SK-N-SH (cell line): ENCODE results near the gene PRRC2B. TPM values are rescaled to one million over a fixed set of nuclear protein-coding genes. Genes with fewer than 3 reads are reported as not detected.

Source experiments
- CTCF ChIA-PET: fragments of 300-600, 350-600 bp; formaldehyde crosslinking; extraction: SDS; loops from one replicate; lab custom pipeline; 2021; lab: Yijun Ruan, JAX
- POLR2A ChIA-PET: fragments of 350-600 bp; sonication (Branson Sonifier 250); formaldehyde crosslinking; extraction: SDS; loops from one replicate; lab custom pipeline; 2020; ENCODE audit warnings: antibody characterized with exemption, inconsistent platforms; lab: Yijun Ruan, JAX
- DNase-seq: peaks from one replicate; pipeline ENCODE4 v3.0.0; 2012
- H2AFZ ChIP-seq: fragments of 200-600 bp; sonication (generic); 2 replicates; pipeline ENCODE4 v1.8.1; 2016; ENCODE audit warnings: antibody characterized with exemption, mild to moderate bottlenecking, low read depth
- H3F3A ChIP-seq: fragments of 200-600 bp; sonication (generic); replicated peaks from 2 replicates; pipeline ENCODE3; 2016; ENCODE audit warnings: antibody characterized with exemption, mild to moderate bottlenecking; ENCODE audit not compliant: insufficient read depth
- H3K27ac ChIP-seq, 2 experiments: fragments of 200-500 bp in 1 of 2; fragments of 200-600 bp in 1 of 2; sonication (Bioruptor generic) in 1 of 2; sonication (generic), shearing (Covaris generic) in 1 of 2; 2 replicates each; pipeline versions ENCODE4 v1.5.1 to v1.6.1; 2014 to 2016; ENCODE audit warnings: low read depth in 2 of 2, inconsistent platforms in 1 of 2, low read length in 1 of 2, mild to moderate bottlenecking in 1 of 2, mixed read lengths in 1 of 2
- H3K27me3 ChIP-seq: fragments of 200-600 bp; sonication (generic), shearing (Covaris generic); 2 replicates; pipeline ENCODE4 v1.6.1; 2016; ENCODE audit warnings: mixed run types; ENCODE audit not compliant: insufficient read depth
- H3K36me3 ChIP-seq, 2 experiments: fragments of 200-500 bp in 1 of 2; fragments of 200-600 bp in 1 of 2; sonication (Bioruptor generic) in 1 of 2; sonication (generic) in 1 of 2; replicated peaks in 1 of 2; 2 replicates each; pipeline versions ENCODE3 to v1.5.1; 2014 to 2016; ENCODE audit warnings: low read length in 1 of 2, mild to moderate bottlenecking in 1 of 2; ENCODE audit not compliant: insufficient read depth in 2 of 2, control insufficient read depth in 1 of 2
- H3K4me1 ChIP-seq, 2 experiments: fragments of 200-500 bp in 1 of 2; fragments of 200-600 bp in 1 of 2; sonication (Bioruptor generic) in 1 of 2; sonication (generic), shearing (Covaris generic) in 1 of 2; 2 replicates each; pipeline versions ENCODE4 v1.5.1 to v1.6.1; 2014 to 2016; ENCODE audit warnings: low read depth in 1 of 2, low read length in 1 of 2, mixed run types in 1 of 2; ENCODE audit not compliant: insufficient read depth in 2 of 2, control insufficient read depth in 1 of 2
- H3K4me2 ChIP-seq: fragments of 200-600 bp; sonication (generic), shearing (Covaris generic); 2 replicates; pipeline ENCODE4 v1.6.1; 2017; ENCODE audit warnings: mixed run types
- H3K4me3 ChIP-seq, 2 experiments: fragments of 200-500 bp in 1 of 2; fragments of 200-600 bp in 1 of 2; sonication (Bioruptor generic) in 1 of 2; sonication (generic), shearing (Covaris generic) in 1 of 2; 2 replicates each; pipeline versions ENCODE4 v1.5.1 to v1.8.1; 2014 to 2016; ENCODE audit warnings: low read depth in 2 of 2, inconsistent platforms in 1 of 2, low read length in 1 of 2, mild to moderate bottlenecking in 1 of 2, mixed read lengths in 1 of 2, moderate library complexity in 1 of 2
- H3K79me2 ChIP-seq: fragments of 200-600 bp; sonication (generic); 2 replicates; pipeline ENCODE4 v1.8.1; 2017; ENCODE audit warnings: mild to moderate bottlenecking; ENCODE audit not compliant: insufficient read depth
- H3K9ac ChIP-seq: fragments of 200-600 bp; sonication (generic); 2 replicates; pipeline ENCODE4 v1.6.1; 2017; ENCODE audit warnings: mixed run types
- H3K9me2 ChIP-seq: fragments of 200-600 bp; sonication (generic); 2 replicates; pipeline ENCODE4 v1.6.1; 2017; ENCODE audit warnings: mixed run types
- H3K9me3 ChIP-seq: fragments of 200-600 bp; sonication (generic); 2 replicates; pipeline ENCODE4 v1.6.1; 2017; ENCODE audit warnings: mixed run types, mild to moderate bottlenecking, moderate library complexity
- H4K20me1 ChIP-seq: fragments of 200-600 bp; sonication (generic); 2 replicates; pipeline ENCODE4 v1.6.1; 2017; ENCODE audit warnings: mild to moderate bottlenecking, mixed run types; ENCODE audit not compliant: insufficient read depth
- CTCF ChIP-seq: fragments of 200-600 bp; sonication (generic); IDR thresholded peaks from 2 replicates; pipeline ENCODE4 v1.6.1; 2017; ENCODE audit warnings: antibody characterized with exemption, mild to moderate bottlenecking, moderate library complexity
- ELF1 ChIP-seq: IDR thresholded peaks from 2 replicates; pipeline ENCODE4 v1.4.0; 2012
- FOSL2 ChIP-seq: IDR thresholded peaks from 2 replicates; pipeline ENCODE4 v1.4.0; 2012; ENCODE audit warnings: low read depth, mild to moderate bottlenecking, moderate library complexity, borderline replicate concordance
- GATA2 ChIP-seq: sonication (generic); formaldehyde crosslinking; IDR thresholded peaks from 2 replicates; pipeline ENCODE4 v1.5.0; 2020; ENCODE audit warnings: mild to moderate bottlenecking, missing genetic modification reagents
- MAX ChIP-seq: IDR thresholded peaks from 2 replicates; pipeline ENCODE4 v1.4.0; 2012; ENCODE audit warnings: low read depth
- NFIC ChIP-seq: IDR thresholded peaks from 2 replicates; pipeline ENCODE4 v1.4.0; 2012; ENCODE audit warnings: borderline replicate concordance
- NRF1 ChIP-seq: IDR thresholded peaks from 2 replicates; pipeline ENCODE4 v1.6.1; 2012; ENCODE audit warnings: low read depth, mild to moderate bottlenecking, low read length
- POLR2AphosphoS5 ChIP-seq: IDR thresholded peaks from 2 replicates; pipeline ENCODE4 v1.6.1; 2012; ENCODE audit warnings: low read depth, low read length
- RAD21 ChIP-seq: IDR thresholded peaks from 2 replicates; pipeline ENCODE4 v1.6.1; 2012; ENCODE audit warnings: mild to moderate bottlenecking, low read length
- SMC3 ChIP-seq: IDR thresholded peaks from 2 replicates; pipeline ENCODE4 v1.6.1; 2012; ENCODE audit warnings: low read depth, low read length, improper control_type of control experiment
- TCF12 ChIP-seq: IDR thresholded peaks from 2 replicates; pipeline ENCODE4 v1.4.0; 2012
- ZBTB33 ChIP-seq: IDR thresholded peaks from 2 replicates; pipeline ENCODE4 v1.4.0; 2012; ENCODE audit warnings: low read depth, borderline replicate concordance
- WGBS: methylation state at CpG from one replicate; pipeline ENCODE4 v1.1.6; 2017; ENCODE audit warnings: low lambda C conversion rate; 5-methylcytosine and 5-hydroxymethylcytosine counted together
- polyA plus RNA-seq, 3 experiments: library from polyadenylated mRNA; depleted of rRNA; stranded (reverse); fragments of >200 nt; gene quantifications; 2 replicates each; pipeline ENCODE4 v1.2.3, GENCODE V29; 2012

Gene PRRC2B
- polyA plus RNA-seq, 1 of the 3 experiments (the other 2 are of a cell fraction), result 26.3 TPM

GRCh38 chr9:131410044-131410491, 16.2 kb downstream of the PRRC2B start (continued):
- TF ChIP-seq SMC3, result no peak

GRCh38 chr9:131411719-131412681, 18.1 kb downstream of the PRRC2B start:
- TF ChIP-seq ZBTB33 (no peak), FOSL2 (no peak), ELF1 (no peak), MAX (no peak), POLR2AphosphoS5 (no peak), CTCF (no peak), NRF1 (no peak), TCF12 (no peak), RAD21 (no peak), GATA2 (CRISPR knock-in tag) (no peak), NFIC (no peak)
- H3K27ac ChIP-seq, result no peak overlapping the region
- CTCF ChIA-PET, result interaction anchor here (1.0 kb wide), 1 partner anchor 62 kb away, joined by 3 read pairs; no protein-coding TSS in a partner anchor
- H3K79me2 ChIP-seq, result peaks cover 100% of the 10 kb centered on the region
- no peaks in the 10 kb centered on the region for H3K9me2 ChIP-seq
- POLR2A ChIA-PET, result no interaction called here
- no peak overlapping the region for H3K9ac ChIP-seq
- peaks cover 12% of the 10 kb centered on the region for H3F3A ChIP-seq
- no peak overlapping the region for H3K4me3 ChIP-seq
- DNase-seq, result no peak
- peaks cover 15 to 25% of the 10 kb centered on the region in 2 experiments for H3K4me1 ChIP-seq
- peaks cover 0 to 6% of the 10 kb centered on the region in 2 experiments for H3K36me3 ChIP-seq
- H3K9me3 ChIP-seq, result no peaks in the 10 kb centered on the region
- H2AFZ ChIP-seq, result no peak overlapping the region
- no peak overlapping the region for H3K4me2 ChIP-seq
- H4K20me1 ChIP-seq, result peaks cover 100% of the 10 kb centered on the region
- 94% methylated on average over 15 of the region's 15 CpGs for WGBS
- H3K27me3 ChIP-seq, result no peaks in the 10 kb centered on the region
